NCI-H1694 treated with DMSO at 0.1 percent for 48 hours (cell line): ENCODE data around the gene DUSP15.
"Not testable (repeated sequence)": the region's sequence is repeated elsewhere in the genome, so short reads cannot be mapped to it uniquely, and the experiment has no call there.

Experiments
- DNase-seq: peaks from one replicate; lab custom pipeline; 2025; lab: John Stamatoyannopoulos, UW

The DUSP15 gene

GRCh38 chr20:31839782-31840487 is 30.4 kb downstream of the DUSP15 start:
- DNase-seq = no peak

GRCh38 chr20:31838646-31839292 is 31.6 kb downstream of the DUSP15 start:
- no peak for DNase-seq

- no peak for DNase-seq
Measured at GRCh38 chr20:31837896-31838397, 32.4 kb downstream of the DUSP15 start.

- DNase-seq = no peak
Measured at GRCh38 chr20:31836853-31837608, 33.3 kb downstream of the DUSP15 start.

- DNase-seq = no peak
Measured at GRCh38 chr20:31835977-31836852, 34.1 kb downstream of the DUSP15 start.

- DNase-seq = no peak
Measured at GRCh38 chr20:31835554-31835953, 34.8 kb downstream of the DUSP15 start.

GRCh38 chr20:31833931-31834521 is 36.3 kb downstream of the DUSP15 start:
- no peak for DNase-seq

GRCh38 chr20:31833130-31833930 is 37.0 kb downstream of the DUSP15 start:
- DNase-seq = peak; percentile 16

- DNase-seq = no peak
Measured at GRCh38 chr20:31831771-31832306, 38.5 kb downstream of the DUSP15 start.

GRCh38 chr20:31831211-31831610 is 39.1 kb downstream of the DUSP15 start:
- no peak for DNase-seq

- DNase-seq = no peak
Measured at GRCh38 chr20:31830406-31830981, 39.8 kb downstream of the DUSP15 start.

GRCh38 chr20:31829731-31830130 is 40.6 kb downstream of the DUSP15 start:
- DNase-seq = no peak

GRCh38 chr20:31828016-31828415 is 42.3 kb downstream of the DUSP15 start:
- not testable (repeated sequence) for DNase-seq

- DNase-seq = no peak
Measured at GRCh38 chr20:31827059-31827458, 43.3 kb downstream of the DUSP15 start.

GRCh38 chr20:31826074-31826473 is 44.3 kb downstream of the DUSP15 start:
- no peak for DNase-seq

GRCh38 chr20:31824554-31825313 is 45.6 kb downstream of the DUSP15 start:
- no peak for DNase-seq

GRCh38 chr20:31824125-31824485 is 46.2 kb downstream of the DUSP15 start:
- no peak for DNase-seq

- DNase-seq = no peak
Measured at GRCh38 chr20:31823360-31824124, 46.8 kb downstream of the DUSP15 start.
